WI38 (cell line): Measurements from ENCODE around the gene MRPS9.

ENCODE experiments used
- H3K4me3 ChIP-seq: 2 replicates; pipeline ENCODE4 v1.5.1; 2011; ENCODE audit warnings: low read depth, mild to moderate bottlenecking, control low read depth, low read length
- CTCF ChIP-seq: IDR thresholded peaks from 2 replicates; pipeline ENCODE4 v1.5.1; 2012; ENCODE audit warnings: low read depth, mild to moderate bottlenecking, control low read depth, low read length

MRPS9 gene

GRCh38 chr2:105039559-105039958 is 1.7 kb downstream of the MRPS9 start:
- no peak overlapping the region for H3K4me3 ChIP-seq
- no peak for TF ChIP-seq CTCF

- no peak for TF ChIP-seq CTCF
- H3K4me3 ChIP-seq = no peak overlapping the region
Observed at GRCh38 chr2:105042189-105042588, 4.3 kb downstream of the MRPS9 start.

GRCh38 chr2:105052773-105053172 is 14.9 kb downstream of the MRPS9 start:
- H3K4me3 ChIP-seq = no peak overlapping the region
- no peak for TF ChIP-seq CTCF

GRCh38 chr2:105055613-105056012 is 17.7 kb downstream of the MRPS9 start:
- no peak for TF ChIP-seq CTCF

GRCh38 chr2:105056245-105056644 is 18.4 kb downstream of the MRPS9 start:
- H3K4me3 ChIP-seq = no peak overlapping the region
- no peak for TF ChIP-seq CTCF

More at GRCh38 chr2:105055613-105056012, 17.7 kb downstream of the MRPS9 start:
- no peak overlapping the region for H3K4me3 ChIP-seq

- H3K4me3 ChIP-seq = no peak overlapping the region
- TF ChIP-seq CTCF = no peak
Observed at GRCh38 chr2:105057005-105057404, 19.1 kb downstream of the MRPS9 start.

GRCh38 chr2:105061560-105061959 is 23.7 kb downstream of the MRPS9 start:
- TF ChIP-seq CTCF = no peak
- no peak overlapping the region for H3K4me3 ChIP-seq
